Endothelial cell of umbilical vein (primary cell): ENCODE data around the gene FCRL3. TPM values are rescaled to one million over a fixed set of nuclear protein-coding genes. Genes with fewer than 3 reads are reported as not detected.

ENCODE experiments used
- BruUV-seq: library from RNA; stranded (reverse); fragments of 400-500 nt; replicated peaks from 2 replicates; lab custom pipeline; 2021; lab: Mats Ljungman, UMichigan
- CTCF ChIA-PET: fragments of 300-600, 350-600 bp; sonication (Branson Sonifier 250); formaldehyde crosslinking; loops from one replicate; lab custom pipeline; 2021; ENCODE audit warnings: antibody characterized with exemption, inconsistent platforms; lab: Charles Lee
- POLR2A ChIA-PET: fragments of 300-600, 350-600 bp; sonication (Branson Sonifier 250); formaldehyde crosslinking; loops from one replicate; lab custom pipeline; 2021; ENCODE audit warnings: antibody characterized with exemption, inconsistent platforms; lab: Charles Lee
- DNase-seq: peaks from one replicate; pipeline ENCODE4 v3.0.0-alpha.2; 2011; ENCODE audit warnings: low read depth, low spot score
- FAIRE-seq: peaks from 2 replicates; lab custom pipeline; 2011; peaks lifted over from hg19 to GRCh38; lab: Jason Lieb, UNC
- H2AFZ ChIP-seq: 2 replicates; pipeline ENCODE4 v1.6.0; 2012; ENCODE audit warnings: low read depth, low read length, control low read depth, inconsistent platforms
- H3K27ac ChIP-seq: 2 replicates; pipeline ENCODE4 v1.5.1; 2011; ENCODE audit warnings: low read depth, mild to moderate bottlenecking, control low read depth, low read length, moderate library complexity; ENCODE audit not compliant: insufficient read depth
- H3K27me3 ChIP-seq, 2 experiments: 2 replicates each; pipeline versions ENCODE4 v1.6.0 to v1.6.1; 2011; ENCODE audit warnings: low read length in 2 of 2, mixed read lengths in 1 of 2; ENCODE audit not compliant: control insufficient read depth in 2 of 2, insufficient read depth in 2 of 2
- H3K36me3 ChIP-seq, 2 experiments: 2 replicates in 1 of 2; 3 replicates in 1 of 2; pipeline ENCODE4 v1.5.1; 2011; ENCODE audit warnings: low read length in 2 of 2, mild to moderate bottlenecking in 1 of 2, moderate library complexity in 1 of 2; ENCODE audit not compliant: control insufficient read depth in 2 of 2, insufficient read depth in 2 of 2; ENCODE audit errors: extremely low read depth in 1 of 2
- H3K4me1 ChIP-seq: 3 replicates; pipeline ENCODE4 v1.5.1; 2011; ENCODE audit warnings: mild to moderate bottlenecking, low read length; ENCODE audit not compliant: control insufficient read depth, insufficient read depth; ENCODE audit errors: extremely low read depth
- H3K4me2 ChIP-seq: 2 replicates; pipeline ENCODE4 v1.6.1; 2011; ENCODE audit warnings: low read length, control low read depth, mixed read lengths; ENCODE audit not compliant: insufficient read depth
- H3K4me3 ChIP-seq, 3 experiments: fragments of 200-600 bp in 1 of 3; sonication (generic), shearing (Covaris generic) in 1 of 3; replicated peaks in 1 of 3; 2 replicates each; pipeline ENCODE4 v1.5.1; 2011 to 2016; ENCODE audit warnings: control low read depth in 3 of 3, low read length in 3 of 3, mild to moderate bottlenecking in 2 of 3, inconsistent platforms in 1 of 3, low read depth in 1 of 3, moderate library complexity in 1 of 3; ENCODE audit not compliant: insufficient read depth in 1 of 3
- H3K79me2 ChIP-seq: 2 replicates; pipeline ENCODE4 v1.6.0; 2012; ENCODE audit warnings: low read length, inconsistent platforms; ENCODE audit not compliant: control insufficient read depth, insufficient read depth
- H3K9ac ChIP-seq: replicated peaks from 2 replicates; pipeline ENCODE3; 2011; ENCODE audit warnings: low read length, control low read depth; ENCODE audit not compliant: insufficient read depth; ENCODE audit errors: extremely low read depth
- H3K9me1 ChIP-seq: replicated peaks from 3 replicates; pipeline ENCODE4 v1.6.0; 2011; ENCODE audit warnings: mild to moderate bottlenecking, low read length; ENCODE audit not compliant: control insufficient read depth, insufficient read depth; ENCODE audit errors: extremely low read depth
- H3K9me3 ChIP-seq: replicated peaks from 2 replicates; pipeline ENCODE4 v1.5.1; 2012; ENCODE audit warnings: low read length, inconsistent platforms; ENCODE audit not compliant: control insufficient read depth, insufficient read depth
- H4K20me1 ChIP-seq: replicated peaks from 2 replicates; pipeline ENCODE3; 2011; ENCODE audit warnings: mild to moderate bottlenecking, low read length; ENCODE audit not compliant: control insufficient read depth, insufficient read depth; ENCODE audit errors: extremely low read depth
- CTCF ChIP-seq, 2 donors: IDR thresholded peaks; 1 replicate in 1 of 2; 2 replicates in 1 of 2; pipeline ENCODE4 v1.5.1; 2011; ENCODE audit warnings: low read length in 2 of 2, mild to moderate bottlenecking in 2 of 2, moderate library complexity in 2 of 2, control low read depth in 1 of 2, inconsistent platforms in 1 of 2, low read depth in 1 of 2; ENCODE audit not compliant: insufficient read depth in 1 of 2; ENCODE audit errors: extremely low read depth in 1 of 2
- EZH2 ChIP-seq: IDR thresholded peaks from 2 replicates; pipeline ENCODE4 v1.6.1; 2012; ENCODE audit warnings: borderline replicate concordance, low read depth, mild to moderate bottlenecking, moderate library complexity, low read length, inconsistent platforms; ENCODE audit not compliant: severe bottlenecking
- FOS ChIP-seq: IDR thresholded peaks from 2 replicates; pipeline ENCODE4 v1.6.1; 2011; ENCODE audit warnings: mild to moderate bottlenecking, low read length, moderate library complexity, borderline replicate concordance; ENCODE audit not compliant: insufficient read depth
- GATA2 ChIP-seq: IDR thresholded peaks from 2 replicates; pipeline ENCODE4 v1.7.0; 2011; ENCODE audit warnings: low read depth, mild to moderate bottlenecking, moderate library complexity, mixed read lengths, low read length; ENCODE audit not compliant: insufficient read length, insufficient read depth
- JUN ChIP-seq: IDR thresholded peaks from 2 replicates; pipeline ENCODE4 v1.6.1; 2011; ENCODE audit warnings: borderline replicate concordance, low read depth; ENCODE audit not compliant: insufficient read length, insufficient read depth
- MAX ChIP-seq: IDR thresholded peaks from 2 replicates; pipeline ENCODE4 v1.6.1; 2011; ENCODE audit not compliant: insufficient read depth, insufficient read length
- MYC ChIP-seq: IDR thresholded peaks from one replicate; pipeline ENCODE4 v1.6.1; 2011; ENCODE audit warnings: mild to moderate bottlenecking, low read depth, low read length
- POLR2A ChIP-seq: IDR thresholded peaks from 2 replicates; pipeline ENCODE4 v1.6.1; 2012; ENCODE audit warnings: low read depth, mild to moderate bottlenecking, control low read depth, low read length
- POLR2AphosphoS5 ChIP-seq: IDR thresholded peaks from 2 replicates; pipeline ENCODE4 v1.6.1; 2012; ENCODE audit warnings: low read depth, mild to moderate bottlenecking, control low read depth, low read length, moderate library complexity; ENCODE audit not compliant: insufficient read depth
- dilution Hi-C: fragments of 300-500 bp; cut with MboI; formaldehyde crosslinking; loops from one replicate; pipeline ENCODE4 v1.15.0; 2019; ENCODE audit warnings: low sequenced_read_pairs; ENCODE audit not compliant: extremely low pct_ligation_motif_present
- intact Hi-C: fragments of 100-400 bp; cut with micrococcal nuclease; formaldehyde crosslinking; loops from one replicate; pipeline ENCODE4 v1.10.0; 2022
- polyA plus RNA-seq, 4 experiments: library from polyadenylated mRNA; depleted of rRNA in 3 of 4; stranded (reverse) in 3 of 4; unstranded in 1 of 4; fragments of >200 nt; gene quantifications; 2 replicates each; pipeline versions ENCODE4 v1.2.1 to v1.2.3, GENCODE V29; 2011 to 2012; ENCODE audit warnings: missing spikeins in 1 of 4
- total RNA-seq: library from RNA; stranded (reverse); gene quantifications from 2 replicates; pipeline ENCODE4 v1.2.3, GENCODE V29; 2021

Gene FCRL3
- total and polyA plus RNA-seq, 2 donors (not counting 3 experiments of a cell fraction or from before 2014, with no cell fraction given) = not detected

DNA sequence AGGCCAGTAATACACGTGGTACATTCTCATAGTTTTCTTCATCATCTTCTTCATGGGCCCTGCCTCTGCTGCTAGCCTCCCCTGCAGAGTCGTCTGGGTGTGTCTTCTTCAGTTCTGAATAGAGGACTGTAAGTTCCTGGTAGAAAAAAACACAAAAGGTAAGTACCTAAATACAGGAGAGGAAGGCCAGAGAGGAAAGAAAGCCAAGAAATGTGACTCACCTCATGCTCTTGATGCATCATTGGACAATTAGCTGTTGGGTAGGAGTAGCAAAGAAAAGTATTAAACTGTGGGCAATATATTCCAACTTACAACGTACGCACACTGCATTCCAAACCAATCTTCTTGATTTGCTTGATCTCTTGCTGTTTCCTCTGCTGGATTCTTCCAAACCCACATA is 21.8 kb downstream of the FCRL3 start:
- Histone ChIP-seq H3K4me2 (no peak overlapping the region), H2AFZ (no peak overlapping the region), H3K9ac (no peak overlapping the region), H3K9me3 (no peaks in the 10 kb centered on the region), H3K27ac (no peak overlapping the region), H3K36me3 (no peaks in the 10 kb centered on the region), H3K9me1 (no peaks in the 10 kb centered on the region), H3K4me3 (no peak overlapping the region), H3K79me2 (no peaks in the 10 kb centered on the region), H3K27me3 (no peaks in the 10 kb centered on the region), H4K20me1 (no peaks in the 10 kb centered on the region), H3K4me1 (no peaks in the 10 kb centered on the region)
- TF ChIP-seq EZH2 (no peak), POLR2AphosphoS5 (no peak), MAX (no peak), MYC (no peak), JUN (no peak), GATA2 (no peak), CTCF (IDR thresholded peaks at IDR 0.05; ENCODE audit: extremely low read depth in 1 of 2, insufficient read depth in 1 of 2, low read depth in 1 of 2, low read length in 2 of 2) (no peak), POLR2A (no peak), FOS (no peak)
- no peak for FAIRE-seq
- dilution Hi-C loops = no loop called here
- intact Hi-C loops = no loop called here
- ChIA-PET POLR2A (no interaction called here), CTCF (no interaction called here)
- DNase-seq = no peak
- no TSS peak for BruUV-seq
